Karpas-422 (cell line): ENCODE results near the gene STARD10. TPM values are rescaled to one million over a fixed set of nuclear protein-coding genes. Genes with fewer than 3 reads are reported as not detected.
A peak's percentile ranks its signal among the peaks of the same experiment; 100 is the strongest.

Experiments
- DNase-seq: peaks from one replicate; pipeline ENCODE4 v3.0.0-alpha.2; 2015
- H2AFZ ChIP-seq: fragments of 200-600 bp; sonication (generic); 2 replicates; pipeline ENCODE4 v1.6.1; 2014; ENCODE audit warnings: antibody characterized with exemption, low read length, mixed read lengths
- H3K27ac ChIP-seq: fragments of 200-600 bp; sonication (generic); 2 replicates; pipeline ENCODE4 v1.5.1; 2014; ENCODE audit warnings: mild to moderate bottlenecking, low read length, moderate library complexity
- H3K27me3 ChIP-seq: fragments of 200-600 bp; sonication (generic); 2 replicates; pipeline ENCODE4 v1.6.1; 2014; ENCODE audit warnings: low read length, mixed read lengths
- H3K36me3 ChIP-seq: fragments of 200-600 bp; sonication (generic); 2 replicates; pipeline ENCODE4 v1.6.1; 2014; ENCODE audit warnings: low read length, mixed read lengths; ENCODE audit not compliant: insufficient read depth
- H3K4me1 ChIP-seq: fragments of 200-600 bp; sonication (generic); 2 replicates; pipeline ENCODE4 v1.6.1; 2014; ENCODE audit warnings: mild to moderate bottlenecking, low read length, mixed read lengths
- H3K4me2 ChIP-seq: fragments of 200-600 bp; sonication (generic); 2 replicates; pipeline ENCODE4 v1.6.1; 2014; ENCODE audit warnings: low read length, low read depth, mild to moderate bottlenecking; ENCODE audit not compliant: poor library complexity, severe bottlenecking
- H3K4me3 ChIP-seq: fragments of 200-600 bp; sonication (generic); 2 replicates; pipeline ENCODE4 v1.5.1; 2014; ENCODE audit warnings: mild to moderate bottlenecking, antibody characterized with exemption, low read length, mixed read lengths
- H3K79me2 ChIP-seq: fragments of 200-600 bp; sonication (generic); 2 replicates; pipeline ENCODE4 v1.6.1; 2014; ENCODE audit warnings: mild to moderate bottlenecking, low read length, mixed read lengths
- H3K9ac ChIP-seq: fragments of 200-600 bp; sonication (generic); 2 replicates; pipeline ENCODE4 v1.6.0; 2014; ENCODE audit warnings: low read length
- H3K9me2 ChIP-seq: fragments of 200-600 bp; sonication (generic), shearing (Covaris generic); replicated peaks from 2 replicates; pipeline ENCODE4 v1.6.0; 2014; ENCODE audit warnings: mild to moderate bottlenecking, low read length, moderate library complexity; ENCODE audit not compliant: insufficient read depth
- H3K9me3 ChIP-seq: fragments of 300-700, 200-600 bp; sonication (generic); 2 replicates; pipeline ENCODE4 v1.6.1; 2014; ENCODE audit warnings: low read length, mixed read lengths
- H4K20me1 ChIP-seq: fragments of 200-600 bp; sonication (generic); 2 replicates; pipeline ENCODE4 v1.6.1; 2014; ENCODE audit warnings: mild to moderate bottlenecking, antibody characterized with exemption, low read length, low read depth; ENCODE audit not compliant: insufficient read depth
- total RNA-seq: library from RNA; depleted of rRNA; stranded (reverse); fragments of >200 nt; shearing (Covaris generic); gene quantifications from 2 replicates; pipeline ENCODE4 v1.2.3, GENCODE V29; 2014; ENCODE audit warnings: low replicate concordance; rRNA removed

The STARD10 gene
- 4.3 and 4.7 TPM in 2 replicates for total RNA-seq

GRCh38 chr11:72793425-72794367, at the start of gene STARD10:
Gene STARD10, minus strand, starts transcription at chr11:72794047. Its CDS starts 12,866 bp downstream, at chr11:72781181.
- peak within 1 kb of the TSS; percentile 33; the same call in 1 of the 2 replicates for H3K27ac ChIP-seq
- peak within 1 kb of the TSS; percentile 74 for H2AFZ ChIP-seq
- H3K4me2 ChIP-seq, result peak within 1 kb of the TSS; percentile 69
- H3K9me2 ChIP-seq, result no peaks in the 10 kb centered on the region
- H3K36me3 ChIP-seq, result no peaks in the 10 kb centered on the region
- H4K20me1 ChIP-seq, result no peaks in the 10 kb centered on the region
- H3K9me3 ChIP-seq, result no peaks in the 10 kb centered on the region
- DNase-seq, result peak; percentile 98
- no peaks in the 10 kb centered on the region for H3K27me3 ChIP-seq
- no peaks in the 10 kb centered on the region for H3K79me2 ChIP-seq
- H3K4me1 ChIP-seq, result peaks cover 21% of the 10 kb centered on the region
- peak within 1 kb of the TSS; percentile 75 for H3K9ac ChIP-seq
- H3K4me3 ChIP-seq, result peak within 1 kb of the TSS; percentile 71

- no peak overlapping the region for H3K4me2 ChIP-seq
- no peaks in the 10 kb centered on the region for H3K9me3 ChIP-seq
- no peak overlapping the region for H3K9ac ChIP-seq
- no peaks in the 10 kb centered on the region for H3K9me2 ChIP-seq
- H2AFZ ChIP-seq, result no peak overlapping the region
- H3K27ac ChIP-seq, result no peak overlapping the region
- H3K27me3 ChIP-seq, result no peaks in the 10 kb centered on the region
- H3K79me2 ChIP-seq, result no peaks in the 10 kb centered on the region
- H3K4me3 ChIP-seq, result no peak overlapping the region
- H4K20me1 ChIP-seq, result no peaks in the 10 kb centered on the region
- peaks cover 14% of the 10 kb centered on the region for H3K36me3 ChIP-seq
- no peak for DNase-seq
- H3K4me1 ChIP-seq, result no peaks in the 10 kb centered on the region
These were observed 48.9 kb upstream of the STARD10 start for GRCh38 chr11:72842653-72843330.

GRCh38 chr11:72842126-72842525, 48.3 kb upstream of the STARD10 start:
- peaks cover 20% of the 10 kb centered on the region for H3K36me3 ChIP-seq
- H3K9ac ChIP-seq, result no peak overlapping the region
- no peaks in the 10 kb centered on the region for H3K27me3 ChIP-seq
- H3K4me1 ChIP-seq, result no peaks in the 10 kb centered on the region
- H3K27ac ChIP-seq, result no peak overlapping the region
- no peak overlapping the region for H3K4me3 ChIP-seq
- H4K20me1 ChIP-seq, result no peaks in the 10 kb centered on the region
- H3K79me2 ChIP-seq, result no peaks in the 10 kb centered on the region
- H3K9me2 ChIP-seq, result no peaks in the 10 kb centered on the region
- no peak overlapping the region for H2AFZ ChIP-seq
- no peak for DNase-seq
- H3K9me3 ChIP-seq, result no peaks in the 10 kb centered on the region
- no peak overlapping the region for H3K4me2 ChIP-seq

DNA sequence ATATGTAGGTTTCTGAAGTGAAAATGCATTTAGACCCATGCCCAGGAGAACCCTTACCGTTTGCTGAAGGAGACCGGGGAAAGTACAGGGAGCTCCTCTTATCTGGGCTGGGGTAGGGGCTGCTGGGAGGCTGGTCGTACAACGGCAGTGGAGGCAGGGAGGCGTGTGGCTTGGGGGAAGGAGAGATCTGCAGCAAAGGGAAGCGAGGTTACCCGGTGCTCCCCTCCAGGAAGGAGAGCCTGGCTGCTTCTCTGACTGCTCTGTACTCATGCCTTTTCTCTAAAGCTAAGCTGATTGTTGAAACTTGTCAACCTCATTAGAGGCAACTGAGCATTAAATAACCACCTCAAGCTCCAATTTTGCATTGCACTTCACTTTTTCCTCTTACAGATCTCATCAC, 47.5 kb upstream of the STARD10 start:
- no peak overlapping the region for H3K4me2 ChIP-seq
- peaks cover 25% of the 10 kb centered on the region for H3K36me3 ChIP-seq
- H3K9ac ChIP-seq, result no peak overlapping the region
- no peaks in the 10 kb centered on the region for H3K9me2 ChIP-seq
- no peaks in the 10 kb centered on the region for H3K27me3 ChIP-seq
- H3K79me2 ChIP-seq, result no peaks in the 10 kb centered on the region
- H2AFZ ChIP-seq, result no peak overlapping the region
- DNase-seq, result no peak
- H3K9me3 ChIP-seq, result no peaks in the 10 kb centered on the region
- H3K4me3 ChIP-seq, result no peak overlapping the region
- H4K20me1 ChIP-seq, result no peaks in the 10 kb centered on the region
- no peak overlapping the region for H3K27ac ChIP-seq
- no peaks in the 10 kb centered on the region for H3K4me1 ChIP-seq

DNA sequence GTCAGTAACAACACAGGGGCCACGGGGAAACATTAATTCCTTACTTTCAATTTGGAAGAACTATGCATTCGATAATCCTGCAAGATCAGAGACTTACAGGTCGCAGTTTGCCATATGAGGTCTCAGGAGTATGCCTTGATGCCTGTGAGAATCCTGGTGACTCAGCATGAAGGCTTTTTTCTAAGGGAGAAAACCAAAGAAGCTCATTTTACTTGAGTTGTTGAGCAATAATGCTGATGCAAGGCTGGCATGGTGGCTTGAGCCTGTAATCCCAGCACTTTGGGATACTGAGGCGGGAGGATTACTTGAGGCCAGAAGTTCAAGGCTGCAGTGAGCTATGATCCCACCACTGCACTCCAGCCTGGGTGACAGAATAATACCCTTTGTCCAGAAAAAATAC, 46.9 kb upstream of the STARD10 start:
- peaks cover 30% of the 10 kb centered on the region for H3K36me3 ChIP-seq

GRCh38 chr11:72838691-72839305, 45.0 kb upstream of the STARD10 start:
- H3K4me3 ChIP-seq, result no peak overlapping the region
- H3K4me1 ChIP-seq, result no peaks in the 10 kb centered on the region
- H2AFZ ChIP-seq, result no peak overlapping the region
- H4K20me1 ChIP-seq, result no peaks in the 10 kb centered on the region
- no peak overlapping the region for H3K9ac ChIP-seq
- no peaks in the 10 kb centered on the region for H3K79me2 ChIP-seq
- no peak for DNase-seq
- no peak overlapping the region for H3K4me2 ChIP-seq
- H3K9me3 ChIP-seq, result no peaks in the 10 kb centered on the region
- H3K27me3 ChIP-seq, result no peaks in the 10 kb centered on the region
- H3K9me2 ChIP-seq, result no peaks in the 10 kb centered on the region
- peaks cover 30% of the 10 kb centered on the region for H3K36me3 ChIP-seq
- no peak overlapping the region for H3K27ac ChIP-seq

More for the DNA sequence above, 46.9 kb upstream of the STARD10 start:
- H3K27me3 ChIP-seq, result no peaks in the 10 kb centered on the region
- H2AFZ ChIP-seq, result no peak overlapping the region
- no peak overlapping the region for H3K9ac ChIP-seq
- H3K79me2 ChIP-seq, result no peaks in the 10 kb centered on the region
- H4K20me1 ChIP-seq, result no peaks in the 10 kb centered on the region
- H3K4me1 ChIP-seq, result no peaks in the 10 kb centered on the region
- H3K4me2 ChIP-seq, result no peak overlapping the region
- no peak for DNase-seq
- H3K27ac ChIP-seq, result no peak overlapping the region
- no peak overlapping the region for H3K4me3 ChIP-seq
- H3K9me3 ChIP-seq, result no peaks in the 10 kb centered on the region
- H3K9me2 ChIP-seq, result no peaks in the 10 kb centered on the region

DNA sequence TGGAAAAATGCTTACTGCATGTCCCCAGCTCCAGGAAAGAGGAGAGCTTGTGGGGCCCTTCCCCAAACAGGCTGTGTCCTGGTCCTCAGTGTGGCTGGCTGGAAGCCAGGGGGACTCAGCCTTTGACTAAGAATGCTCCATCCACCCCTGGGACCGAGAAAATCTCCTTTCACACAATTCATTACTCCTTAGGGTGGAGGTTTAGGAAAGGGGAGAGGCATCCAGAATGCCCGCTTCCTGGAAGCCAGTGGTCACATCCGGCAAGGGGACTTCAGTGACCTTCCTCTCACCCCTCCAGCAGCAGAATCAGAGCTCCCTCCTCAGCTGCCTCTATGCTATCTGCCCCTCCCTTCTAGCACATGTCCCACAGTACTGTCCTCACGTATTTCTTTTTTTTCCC, 42.3 kb upstream of the STARD10 start:
- H2AFZ ChIP-seq, result no peak overlapping the region
- no peak overlapping the region for H3K4me3 ChIP-seq
- H3K36me3 ChIP-seq, result peaks cover 22% of the 10 kb centered on the region; the same call in 1 of the 2 replicates
- no peaks in the 10 kb centered on the region for H3K4me1 ChIP-seq
- no peaks in the 10 kb centered on the region for H3K79me2 ChIP-seq
- no peak for DNase-seq
- H3K4me2 ChIP-seq, result no peak overlapping the region
- no peaks in the 10 kb centered on the region for H3K27me3 ChIP-seq
- H3K9ac ChIP-seq, result no peak overlapping the region
- no peak overlapping the region for H3K27ac ChIP-seq
- H3K9me3 ChIP-seq, result no peaks in the 10 kb centered on the region
- no peaks in the 10 kb centered on the region for H3K9me2 ChIP-seq
- no peaks in the 10 kb centered on the region for H4K20me1 ChIP-seq

DNA sequence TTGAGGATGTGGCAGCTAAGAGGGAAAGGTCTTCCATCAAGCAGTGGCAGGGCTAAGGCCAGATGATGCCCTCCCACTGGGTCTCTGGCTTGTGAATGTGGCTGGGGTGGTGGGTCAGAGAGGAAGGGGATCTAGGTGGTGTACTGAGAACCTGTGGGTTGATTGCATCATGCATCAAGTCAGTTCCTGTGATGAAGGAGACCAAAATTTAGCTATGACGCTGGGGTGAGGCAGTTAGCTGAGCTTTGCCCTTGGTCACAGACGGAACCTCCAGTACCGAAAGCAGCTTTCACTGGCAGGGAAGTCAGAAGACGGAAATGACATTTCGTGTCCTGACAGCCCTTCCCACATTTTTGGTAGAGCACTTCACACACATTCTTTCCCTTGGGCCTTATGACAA, 41.1 kb upstream of the STARD10 start:
- H2AFZ ChIP-seq, result no peak overlapping the region
- no peaks in the 10 kb centered on the region for H3K79me2 ChIP-seq
- no peak overlapping the region for H3K4me3 ChIP-seq
- peaks cover 29% of the 10 kb centered on the region; the same call in 1 of the 2 replicates for H3K36me3 ChIP-seq
- no peak overlapping the region for H3K9ac ChIP-seq
- H3K27me3 ChIP-seq, result no peaks in the 10 kb centered on the region
- no peak for DNase-seq
- no peaks in the 10 kb centered on the region for H3K4me1 ChIP-seq
- no peak overlapping the region for H3K4me2 ChIP-seq
- no peaks in the 10 kb centered on the region for H4K20me1 ChIP-seq
- H3K9me2 ChIP-seq, result no peaks in the 10 kb centered on the region
- H3K9me3 ChIP-seq, result no peaks in the 10 kb centered on the region
- no peak overlapping the region for H3K27ac ChIP-seq
